HEK293 (cell line): ENCODE data around the gene PDE3A.

Experiments
- CTCF ChIA-PET: fragments of 350-600 bp; formaldehyde crosslinking; extraction: SDS; loops from one replicate; lab custom pipeline; 2021; ENCODE audit warnings: antibody characterized with exemption; lab: Yijun Ruan, JAX
- POLR2A ChIA-PET: fragments of 300-600 bp; formaldehyde crosslinking; extraction: SDS; loops from one replicate; lab custom pipeline; 2020; ENCODE audit warnings: antibody characterized with exemption, inconsistent platforms; lab: Yijun Ruan, JAX
- H3K27ac ChIP-seq: fragments of 200-500 bp; sonication (Bioruptor generic); 2 replicates; pipeline ENCODE4 v1.5.1; 2014; ENCODE audit warnings: low read depth, low read length, control low read depth, inconsistent platforms; ENCODE audit errors: extremely low read depth
- H3K36me3 ChIP-seq, 2 experiments: fragments of 200-500 bp in 1 of 2; sonication (Bioruptor generic) in 1 of 2; 1 replicate in 1 of 2; 2 replicates in 1 of 2; pipeline ENCODE4 v1.5.1; 2014 to 2017; ENCODE audit warnings: inconsistent platforms in 2 of 2, low read length in 2 of 2; ENCODE audit not compliant: control insufficient read depth in 2 of 2, insufficient read depth in 1 of 2
- H3K4me1 ChIP-seq: fragments of 200-500 bp; sonication (Bioruptor generic); 2 replicates; pipeline ENCODE4 v1.5.1; 2014; ENCODE audit warnings: mild to moderate bottlenecking, low read length, inconsistent platforms; ENCODE audit not compliant: control insufficient read depth, insufficient read depth
- H3K4me3 ChIP-seq: 2 replicates; pipeline ENCODE4 v1.5.1; 2011; ENCODE audit warnings: low read depth, mild to moderate bottlenecking, control low read depth, low read length, moderate library complexity
- H3K9me3 ChIP-seq: fragments of 200-500 bp; sonication (Bioruptor generic); 2 replicates; pipeline ENCODE4 v1.5.1; 2014; ENCODE audit warnings: low read depth, low read length, inconsistent platforms; ENCODE audit not compliant: control insufficient read depth, insufficient read depth
- GFI1B ChIP-seq: fragments of 450-650 bp; formaldehyde crosslinking; IDR thresholded peaks from 2 replicates; pipeline ENCODE4 v1.5.1; 2016; ENCODE audit warnings: missing biosample characterization, missing genetic modification characterization
- PATZ1 ChIP-seq: fragments of 450-650 bp; formaldehyde crosslinking; IDR thresholded peaks from 2 replicates; pipeline ENCODE4 v1.5.1; 2016; ENCODE audit warnings: missing biosample characterization, missing genetic modification characterization
- WT1 ChIP-seq: fragments of 450-650 bp; formaldehyde crosslinking; IDR thresholded peaks from 2 replicates; pipeline ENCODE4 v1.5.1; 2016; ENCODE audit warnings: missing biosample characterization, missing genetic modification characterization
- YY1 ChIP-seq: fragments of 450-650 bp; formaldehyde crosslinking; IDR thresholded peaks from 2 replicates; pipeline ENCODE4 v1.5.1; 2018; ENCODE audit warnings: missing biosample characterization, missing genetic modification characterization
- ZBTB1 ChIP-seq: fragments of 450-650 bp; formaldehyde crosslinking; IDR thresholded peaks from 2 replicates; pipeline ENCODE4 v1.5.1; 2016; ENCODE audit warnings: missing biosample characterization, missing genetic modification characterization
- ZBTB6 ChIP-seq: fragments of 450-650 bp; formaldehyde crosslinking; IDR thresholded peaks from 2 replicates; pipeline ENCODE4 v1.5.1; 2017; ENCODE audit warnings: missing biosample characterization, missing genetic modification characterization
- ZBTB7A ChIP-seq: fragments of 450-650 bp; formaldehyde crosslinking; IDR thresholded peaks from 2 replicates; pipeline ENCODE4 v1.5.1; 2016; ENCODE audit warnings: low read depth, missing biosample characterization, missing genetic modification characterization
- ZNF146 ChIP-seq: fragments of 450-650 bp; formaldehyde crosslinking; IDR thresholded peaks from 2 replicates; pipeline ENCODE4 v1.5.1; 2016; ENCODE audit warnings: missing biosample characterization, missing genetic modification characterization
- ZNF157 ChIP-seq: fragments of 450-650 bp; formaldehyde crosslinking; IDR thresholded peaks from 2 replicates; pipeline ENCODE4 v1.5.1; 2016; ENCODE audit warnings: missing biosample characterization, missing genetic modification characterization
- ZNF24 ChIP-seq: fragments of 450-650 bp; formaldehyde crosslinking; IDR thresholded peaks from 2 replicates; pipeline ENCODE4 v1.5.1; 2016; ENCODE audit warnings: missing biosample characterization, missing genetic modification characterization
- ZNF335 ChIP-seq: fragments of 450-650 bp; formaldehyde crosslinking; conservative IDR thresholded peaks from 2 replicates; pipeline ENCODE4 v1.5.1; 2016; ENCODE audit warnings: missing biosample characterization, missing genetic modification characterization
- ZNF354C ChIP-seq: fragments of 450-650 bp; formaldehyde crosslinking; IDR thresholded peaks from 2 replicates; pipeline ENCODE4 v1.5.1; 2016; ENCODE audit warnings: missing biosample characterization, missing genetic modification characterization, low read depth, borderline replicate concordance
- ZNF404 ChIP-seq: fragments of 450-650 bp; formaldehyde crosslinking; IDR thresholded peaks from 2 replicates; pipeline ENCODE4 v1.5.1; 2017; ENCODE audit warnings: missing biosample characterization, missing genetic modification characterization
- ZNF513 ChIP-seq: fragments of 450-650 bp; IDR thresholded peaks from 2 replicates; pipeline ENCODE4 v1.5.1; 2018; ENCODE audit warnings: missing biosample characterization, missing genetic modification characterization
- ZNF521 ChIP-seq: fragments of 450-650 bp; formaldehyde crosslinking; IDR thresholded peaks from 2 replicates; pipeline ENCODE4 v1.5.1; 2017; ENCODE audit warnings: missing biosample characterization, mild to moderate bottlenecking, missing genetic modification characterization
- ZNF544 ChIP-seq: fragments of 450-650 bp; formaldehyde crosslinking; IDR thresholded peaks from 2 replicates; pipeline ENCODE4 v1.5.0; 2017; ENCODE audit warnings: missing biosample characterization, missing genetic modification characterization
- ZNF654 ChIP-seq: fragments of 450-650 bp; formaldehyde crosslinking; IDR thresholded peaks from 2 replicates; pipeline ENCODE4 v1.5.1; 2016; ENCODE audit warnings: low read depth, missing biosample characterization, missing genetic modification characterization
- ZNF785 ChIP-seq: fragments of 450-650 bp; formaldehyde crosslinking; IDR thresholded peaks from 2 replicates; pipeline ENCODE4 v1.5.1; 2016; ENCODE audit warnings: missing biosample characterization, missing genetic modification characterization

The PDE3A gene

GRCh38 chr12:20629414-20630156, 261.2 kb downstream of the PDE3A start (continued):
- TF ChIP-seq PATZ1 (tag by site-specific recombination) (no peak), ZNF654 (tag by site-specific recombination) (no peak), ZBTB1 (tag by site-specific recombination) (no peak)

GRCh38 chr12:20631711-20632110, 263.4 kb downstream of the PDE3A start:
- no peak overlapping the region for H3K4me3 ChIP-seq
- POLR2A ChIA-PET = interaction anchor here (0.6 kb wide), 1 partner anchor 1383 kb away, joined by 3 read pairs; no protein-coding TSS in a partner anchor
- no peak for TF ChIP-seq GFI1B
- TF ChIP-seq ZNF157 (tag by site-specific recombination) = no peak
- TF ChIP-seq ZNF513 = no peak
- TF ChIP-seq ZNF24 (tag by site-specific recombination) = no peak
- TF ChIP-seq ZNF335 = no peak
- no peak for TF ChIP-seq YY1 (tag by site-specific recombination)
- no peak for TF ChIP-seq ZNF521 (tag by site-specific recombination)
- no peak overlapping the region for H3K27ac ChIP-seq
- CTCF ChIA-PET = interaction anchor here (0.5 to 0.8 kb wide), 2 partner anchors 128 to 942 kb away, joined by 3 read pairs; no protein-coding TSS in a partner anchor
- H3K9me3 ChIP-seq = no peaks in the 10 kb centered on the region
- no peaks in the 10 kb centered on the region for H3K4me1 ChIP-seq
- H3K36me3 ChIP-seq = no peaks in the 10 kb centered on the region

- CTCF ChIA-PET = interaction anchor here (0.9 to 1.0 kb wide), 2 partner anchors 10 to 902 kb away, joined by 3 to 4 read pairs; no protein-coding TSS in a partner anchor
- Histone ChIP-seq H3K4me1 (no peaks in the 10 kb centered on the region), H3K27ac (no peak overlapping the region), H3K9me3 (no peaks in the 10 kb centered on the region), H3K4me3 (no peak overlapping the region), H3K36me3 (no peaks in the 10 kb centered on the region)
- POLR2A ChIA-PET = no interaction called here
- TF ChIP-seq ZNF404 (tag by site-specific recombination) = no peak
Measured at GRCh38 chr12:20641106-20641505, 272.8 kb downstream of the PDE3A start.

- H3K4me3 ChIP-seq = no peak overlapping the region
- ChIA-PET POLR2A (no interaction called here), CTCF (interaction anchor here (0.6 to 1.0 kb wide), 3 partner anchors 19 to 493 kb away, joined by 3 to 5 read pairs (median 3); no protein-coding TSS in a partner anchor)
- no peaks in the 10 kb centered on the region for H3K9me3 ChIP-seq
- no peaks in the 10 kb centered on the region for H3K4me1 ChIP-seq
- no peaks in the 10 kb centered on the region for H3K36me3 ChIP-seq
- no peak for TF ChIP-seq ZNF785 (tag by site-specific recombination)
- TF ChIP-seq ZBTB6 = no peak
- no peak for TF ChIP-seq ZBTB7A (tag by site-specific recombination)
- no peak for TF ChIP-seq ZNF354C (tag by site-specific recombination)
- no peak for TF ChIP-seq ZNF157 (tag by site-specific recombination)
- TF ChIP-seq ZNF146 (tag by site-specific recombination) = no peak
- no peak for TF ChIP-seq ZNF544
- TF ChIP-seq WT1 = no peak
- no peak overlapping the region for H3K27ac ChIP-seq
Measured at GRCh38 chr12:20643822-20644221, 275.5 kb downstream of the PDE3A start.
